MM.1S (cell line): ENCODE measurements around the gene GNPAT.

Experiments used
- CTCF ChIP-seq: fragments of 300-600 bp; sonication (generic); IDR thresholded peaks from 2 replicates; pipeline ENCODE4 v1.5.1; 2016; ENCODE audit warnings: antibody characterized with exemption, low read length, mixed read lengths
- EZH2 ChIP-seq: fragments of 300-600 bp; sonication (generic); optimal IDR thresholded peaks from 2 replicates; pipeline ENCODE3; 2017; ENCODE audit warnings: low read depth, mild to moderate bottlenecking, antibody characterized with exemption, low read length, mixed read lengths
- EZH2phosphoT487 ChIP-seq: fragments of 300-600 bp; sonication (generic); IDR thresholded peaks from 2 replicates; pipeline ENCODE4 v1.6.1; 2018; ENCODE audit warnings: antibody characterized with exemption, low read length

- no peak for TF ChIP-seq CTCF
- TF ChIP-seq EZH2, result no peak
- TF ChIP-seq EZH2phosphoT487, result no peak
Measured at GRCh38 chr1:231326248-231326647, 85.2 kb downstream of the GNPAT start.
